GM18909 (cell line): ENCODE measurements around the gene RPS28.

ENCODE experiments used
- ATAC-seq: cut with Tn5 transposase; IDR thresholded peaks from one replicate; pipeline ENCODE4 v1.9.1; 2021; ENCODE audit warnings: mild to moderate bottlenecking; ENCODE audit not compliant: unreplicated experiment, poor library complexity

RPS28 gene

DNA sequence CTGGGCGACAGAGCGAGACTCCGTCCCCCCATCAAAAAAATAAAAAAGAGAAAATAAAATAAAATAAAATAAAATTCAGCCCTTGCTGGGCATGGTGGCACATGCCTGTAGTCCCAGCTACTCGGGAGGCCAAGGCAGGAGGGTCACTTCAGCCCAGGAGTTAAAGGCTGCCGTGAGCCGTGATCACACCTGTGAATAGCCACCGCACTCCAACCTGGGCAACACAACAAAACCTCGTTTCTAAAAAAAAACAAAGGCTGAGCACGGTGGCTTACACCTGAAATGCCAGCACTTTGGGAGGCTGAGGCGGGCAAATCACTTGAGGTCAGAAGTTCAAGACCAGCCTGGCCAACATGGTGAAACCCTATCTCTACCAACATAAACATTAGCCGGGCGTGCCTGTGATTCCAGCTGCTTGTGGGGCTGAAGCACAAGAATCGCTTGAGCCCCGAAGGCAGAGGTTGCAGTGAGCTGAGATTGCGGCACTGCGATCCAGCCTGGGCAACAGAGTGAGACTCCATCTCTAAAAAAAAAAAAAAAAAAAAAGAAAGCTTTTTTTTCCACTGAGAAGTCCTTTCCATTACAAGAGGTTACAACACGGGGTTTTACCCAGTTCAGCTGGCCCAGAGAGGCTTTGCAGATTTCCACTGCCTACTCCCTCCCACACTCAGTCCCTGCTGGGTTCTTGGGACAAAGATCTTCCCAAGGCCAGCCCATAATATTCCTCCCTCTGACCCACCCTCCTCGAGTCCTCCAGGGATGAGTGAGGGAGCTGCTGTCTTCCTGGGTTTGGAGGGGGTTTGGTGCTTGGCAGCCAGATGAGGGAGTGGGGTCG, 49.1 kb downstream of the RPS28 start:
- no peak for ATAC-seq

DNA sequence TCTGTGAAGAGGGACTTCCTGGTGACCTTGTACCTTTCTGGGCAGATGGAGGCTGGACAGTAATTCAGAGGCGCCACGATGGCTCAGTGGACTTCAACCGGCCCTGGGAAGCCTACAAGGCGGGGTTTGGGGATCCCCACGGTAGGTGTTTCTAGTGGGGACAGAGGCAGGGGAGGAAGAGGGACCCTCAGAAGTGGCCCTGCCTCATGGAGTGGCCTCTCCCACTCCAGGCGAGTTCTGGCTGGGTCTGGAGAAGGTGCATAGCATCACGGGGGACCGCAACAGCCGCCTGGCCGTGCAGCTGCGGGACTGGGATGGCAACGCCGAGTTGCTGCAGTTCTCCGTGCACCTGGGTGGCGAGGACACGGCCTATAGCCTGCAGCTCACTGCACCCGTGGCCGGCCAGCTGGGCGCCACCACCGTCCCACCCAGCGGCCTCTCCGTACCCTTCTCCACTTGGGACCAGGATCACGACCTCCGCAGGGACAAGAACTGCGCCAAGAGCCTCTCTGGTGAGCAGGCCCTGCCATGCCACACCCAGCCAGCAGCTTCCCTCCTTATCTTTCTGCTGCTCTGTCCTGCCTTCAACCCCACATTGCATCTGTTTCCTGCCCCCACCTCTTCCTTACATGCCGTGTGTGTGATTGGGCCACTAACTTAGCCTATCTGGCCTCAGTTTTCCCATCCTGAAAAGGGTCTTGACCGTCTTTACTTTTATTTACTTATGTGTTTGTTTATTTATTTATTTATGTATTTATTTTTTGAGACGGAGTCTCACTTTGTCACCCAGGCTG, 49.9 kb downstream of the RPS28 start:
- ATAC-seq = no peak
